UCSD-AML1 (cell line): ENCODE measurements around the gene MCM3AP.
"Not testable (repeated sequence)": the region's sequence is repeated elsewhere in the genome, so short reads cannot be mapped to it uniquely, and the experiment has no call there.

ENCODE experiments used
- DNase-seq: peaks from one replicate; lab custom pipeline; 2025; ENCODE audit not compliant: unreplicated experiment; lab: John Stamatoyannopoulos, UW

Gene MCM3AP

GRCh38 chr21:46206163-46207005 lies 79.0 kb downstream of the MCM3AP start:
- no peak for DNase-seq

DNA sequence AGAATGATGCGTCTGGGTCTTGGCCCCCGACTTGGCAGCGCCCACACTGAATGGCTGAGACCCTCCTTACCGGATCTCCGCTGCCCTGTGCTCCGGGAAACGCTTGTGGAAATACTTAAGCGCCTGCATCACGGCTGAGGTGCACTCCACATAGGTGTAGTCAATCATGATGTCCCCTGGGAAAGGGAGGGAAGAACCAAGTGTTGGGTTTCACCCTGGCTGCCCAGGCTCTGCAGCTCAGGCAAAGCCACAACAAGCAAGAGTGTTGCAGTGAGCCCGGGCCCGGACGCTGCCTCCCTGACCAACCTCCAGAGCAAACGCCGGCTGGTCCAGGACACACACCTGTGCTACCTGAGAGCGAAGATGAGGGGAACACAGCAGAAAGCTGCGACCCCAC lies 79.6 kb downstream of the MCM3AP start:
- DNase-seq = no peak

GRCh38 chr21:46205166-46205565 lies 80.2 kb downstream of the MCM3AP start:
- DNase-seq = no peak

GRCh38 chr21:46203203-46203600 lies 82.2 kb downstream of the MCM3AP start:
- DNase-seq = no peak

DNA sequence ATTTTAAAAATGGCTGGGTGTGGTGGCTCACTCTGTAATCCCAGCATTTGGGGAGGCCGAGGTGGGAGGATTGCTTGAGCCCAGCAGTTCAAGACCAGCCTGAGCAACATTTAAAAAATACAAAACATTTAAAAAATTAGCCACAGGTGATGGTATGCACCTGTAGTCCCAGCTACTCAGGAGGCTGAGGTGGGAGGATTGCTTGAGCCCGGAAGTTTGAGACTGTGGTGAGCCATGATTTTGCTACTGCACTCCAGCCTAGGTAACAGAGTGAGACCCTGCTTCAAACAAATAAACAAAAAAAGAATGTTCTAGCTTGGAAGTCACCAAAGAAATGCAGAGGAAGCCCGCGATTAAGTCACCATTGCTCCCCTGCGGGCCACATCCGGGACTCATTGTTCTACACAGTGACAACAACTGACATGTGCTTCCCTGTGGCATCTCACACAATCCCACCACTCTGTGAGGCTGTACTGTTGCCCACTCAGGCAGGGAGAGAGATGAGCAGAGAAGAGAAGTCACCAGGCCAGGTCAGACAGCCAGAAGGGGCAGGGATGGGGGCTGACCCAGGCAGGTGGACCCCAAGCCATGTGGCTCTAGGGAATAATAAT lies 82.7 kb downstream of the MCM3AP start:
- no peak for DNase-seq

- DNase-seq = not testable (repeated sequence)
These were observed 84.3 kb downstream of the MCM3AP start for GRCh38 chr21:46200877-46201803.

DNA sequence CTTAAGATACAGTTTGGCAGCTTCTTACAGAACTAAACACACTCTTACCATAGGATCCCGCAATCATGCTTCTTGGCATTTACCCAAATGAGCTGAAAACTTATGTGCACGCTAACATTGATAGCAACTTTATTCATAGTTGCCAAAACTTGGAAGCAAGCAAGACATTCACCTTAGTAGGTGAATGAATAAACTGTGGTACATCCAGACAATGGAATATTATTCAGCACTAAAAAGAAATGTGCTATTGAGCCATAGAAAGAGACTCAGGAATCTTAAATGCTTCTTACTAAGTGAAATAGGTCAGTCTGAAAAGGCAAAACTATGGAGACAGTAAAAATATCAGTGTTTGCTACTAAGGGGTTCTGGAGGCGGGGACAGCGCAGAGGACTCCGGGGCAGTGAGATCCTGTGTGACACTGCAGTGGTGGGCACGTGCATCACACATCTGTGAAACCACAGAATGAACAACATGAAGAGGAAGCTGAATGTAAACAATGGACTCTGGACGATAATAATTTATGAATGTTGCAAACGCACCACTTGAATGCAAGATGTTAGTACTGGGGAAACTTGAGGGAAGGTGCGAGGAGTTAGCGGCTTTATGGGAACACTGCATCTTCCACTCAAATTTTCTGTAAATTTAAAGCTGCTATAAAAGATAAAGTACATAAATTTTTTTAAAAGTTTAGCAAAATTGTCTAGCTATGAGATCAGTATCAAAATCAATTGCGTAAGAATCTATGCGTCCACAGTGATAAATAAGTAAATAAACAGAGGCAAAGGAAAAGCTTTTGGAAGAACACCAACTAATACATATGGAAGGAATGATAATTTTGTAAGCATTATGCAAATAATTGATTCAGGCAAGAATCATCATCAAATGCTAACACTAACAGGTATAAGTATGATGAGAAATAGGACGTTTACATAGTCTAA lies 85.7 kb downstream of the MCM3AP start:
- no peak for DNase-seq

DNA sequence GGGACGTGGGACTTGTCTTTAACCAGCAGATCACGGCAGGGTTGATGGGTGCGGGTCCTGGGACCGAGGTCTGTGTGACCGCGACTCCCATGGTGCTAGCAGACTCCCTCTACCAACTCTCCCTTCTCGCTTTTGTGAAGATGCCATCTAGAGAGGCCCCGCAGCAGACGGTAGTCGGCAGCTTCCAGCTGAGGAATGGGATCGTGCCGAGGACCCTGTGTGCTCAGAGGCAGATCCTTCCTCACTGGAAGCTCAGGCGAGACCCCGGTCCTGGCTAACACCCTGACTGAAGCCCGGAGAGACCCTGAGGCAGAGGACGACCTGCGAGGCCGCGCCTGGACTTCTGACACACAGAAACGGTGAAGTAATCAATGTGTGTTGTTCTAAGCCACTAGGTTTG lies 88.7 kb downstream of the MCM3AP start:
- DNase-seq = no peak

DNA sequence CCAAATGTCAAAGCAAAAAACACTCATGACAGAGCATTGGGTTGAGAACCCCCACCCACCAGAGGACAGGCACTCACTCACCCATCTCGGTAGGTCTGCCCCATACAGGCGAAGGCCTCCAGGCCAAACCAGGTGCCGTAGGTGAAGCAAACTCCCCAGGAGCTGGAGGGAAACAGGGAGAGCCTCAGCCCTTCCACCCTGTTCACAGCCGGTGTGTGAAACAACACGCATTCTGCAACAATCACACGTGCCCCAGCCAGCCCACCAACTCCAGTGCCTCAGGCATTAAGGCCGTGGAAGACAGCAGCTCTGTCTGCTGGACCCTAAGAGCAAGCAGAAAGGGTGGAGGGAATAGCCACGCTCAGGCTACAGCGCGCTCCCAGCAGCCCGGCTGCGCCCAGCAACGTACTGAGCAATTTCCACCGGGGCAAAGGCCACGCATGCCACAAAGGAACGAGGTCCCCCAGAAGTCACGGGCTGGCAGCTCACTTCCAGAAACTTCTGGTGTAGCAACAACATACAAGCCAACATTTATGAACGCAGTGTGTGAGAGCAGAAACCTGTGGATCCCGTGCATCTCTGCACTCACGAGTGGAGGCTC lies 89.7 kb downstream of the MCM3AP start:
- no peak for DNase-seq

DNA sequence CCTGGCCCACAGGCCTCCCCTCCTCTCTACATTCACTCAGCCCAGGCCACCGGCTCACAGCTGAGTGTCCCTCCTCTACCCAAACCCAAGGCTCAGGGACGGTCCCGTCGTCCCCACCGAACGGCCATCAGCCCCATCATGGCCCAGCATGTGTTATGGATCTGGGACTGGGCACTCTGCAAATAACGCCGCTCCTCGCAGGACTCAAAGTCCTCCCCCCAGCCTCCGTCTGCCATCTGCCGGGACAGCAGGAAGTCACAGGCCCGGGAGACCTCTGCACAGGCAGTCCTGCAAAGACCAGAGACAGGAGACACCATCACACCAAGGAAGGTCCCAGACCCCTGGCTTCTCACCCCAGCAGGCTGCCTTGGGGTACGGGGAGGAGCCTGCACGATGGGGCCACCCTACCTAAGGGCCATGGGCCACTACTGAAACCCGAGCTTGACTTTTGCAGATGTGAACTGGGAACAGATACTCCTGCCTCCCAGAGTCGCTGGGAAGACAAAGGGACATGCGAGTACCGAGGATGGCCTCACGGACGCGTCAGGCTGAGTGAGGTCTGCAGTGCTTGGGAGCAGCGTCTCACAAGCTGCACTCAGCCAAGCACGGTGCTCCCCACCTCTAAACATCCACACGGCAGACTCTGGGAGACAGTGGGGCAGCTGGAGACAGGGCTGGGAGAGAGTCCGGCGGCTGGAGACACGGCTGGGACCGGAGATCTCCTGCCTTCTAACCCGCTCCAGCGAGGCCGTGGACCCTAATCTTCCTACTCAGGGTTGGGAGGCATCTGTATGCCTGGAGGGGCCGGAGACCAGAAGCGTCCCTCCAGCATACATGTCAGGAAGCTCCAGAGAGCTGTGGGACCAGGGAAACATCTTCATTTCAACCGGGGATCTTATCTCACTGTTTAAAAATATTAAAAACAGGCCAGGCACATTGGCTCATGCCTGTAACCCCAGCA lies 90.8 kb downstream of the MCM3AP start:
- no peak for DNase-seq

DNA sequence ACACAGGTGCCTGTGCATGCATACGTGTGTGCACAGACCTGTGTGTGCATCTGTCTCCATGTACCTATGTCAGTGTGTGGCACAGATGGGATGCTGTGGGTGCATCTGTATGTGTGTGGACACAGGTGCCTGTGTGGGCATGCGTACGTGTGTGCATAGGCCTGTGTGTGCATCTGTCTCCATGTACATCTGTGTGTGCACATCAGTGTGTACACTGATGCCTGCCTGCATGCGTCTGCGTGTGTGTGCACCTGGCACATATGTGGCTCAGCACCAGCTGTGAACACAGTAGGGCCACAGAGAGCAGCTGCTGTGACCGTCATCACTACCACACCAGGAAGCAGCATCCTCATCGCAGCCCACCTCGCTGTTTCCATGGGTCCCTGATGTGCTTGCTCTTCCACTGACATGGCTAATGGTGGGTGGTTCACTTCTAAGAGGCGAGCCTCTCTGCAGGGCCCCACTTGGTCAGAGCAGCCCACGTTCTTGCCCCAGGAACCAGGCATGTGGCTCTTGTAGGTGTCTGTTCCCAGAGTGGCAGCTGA lies 91.5 kb downstream of the MCM3AP start:
- DNase-seq = no peak

- DNase-seq = no peak
These were observed 93.5 kb downstream of the MCM3AP start for GRCh38 chr21:46191686-46192575.

DNA sequence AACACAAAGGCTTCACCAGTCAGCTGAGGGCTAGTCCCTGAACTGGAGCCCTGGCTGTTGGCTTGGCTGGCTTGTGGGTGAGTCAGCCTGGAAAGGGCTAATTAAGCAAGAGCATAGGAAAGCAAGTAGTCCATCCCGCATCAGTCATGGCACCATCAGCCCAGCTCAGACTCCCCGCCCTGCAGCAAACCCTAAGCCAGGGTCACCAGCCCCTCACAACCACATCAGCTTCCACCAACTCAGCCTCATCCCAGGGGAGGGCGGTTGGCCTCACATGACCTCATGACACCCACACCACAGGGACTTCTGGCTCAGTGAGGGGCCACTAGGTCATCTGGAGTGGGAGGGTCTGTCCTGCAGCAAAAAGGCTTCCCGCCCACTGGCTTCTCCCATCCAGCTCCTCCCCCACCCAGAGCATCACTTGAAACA lies 94.1 kb downstream of the MCM3AP start:
- no peak for DNase-seq

- DNase-seq = no peak
These were observed 94.8 kb downstream of the MCM3AP start for GRCh38 chr21:46190491-46191131.

- DNase-seq = no peak
These were observed 95.4 kb downstream of the MCM3AP start for GRCh38 chr21:46189959-46190490.

DNA sequence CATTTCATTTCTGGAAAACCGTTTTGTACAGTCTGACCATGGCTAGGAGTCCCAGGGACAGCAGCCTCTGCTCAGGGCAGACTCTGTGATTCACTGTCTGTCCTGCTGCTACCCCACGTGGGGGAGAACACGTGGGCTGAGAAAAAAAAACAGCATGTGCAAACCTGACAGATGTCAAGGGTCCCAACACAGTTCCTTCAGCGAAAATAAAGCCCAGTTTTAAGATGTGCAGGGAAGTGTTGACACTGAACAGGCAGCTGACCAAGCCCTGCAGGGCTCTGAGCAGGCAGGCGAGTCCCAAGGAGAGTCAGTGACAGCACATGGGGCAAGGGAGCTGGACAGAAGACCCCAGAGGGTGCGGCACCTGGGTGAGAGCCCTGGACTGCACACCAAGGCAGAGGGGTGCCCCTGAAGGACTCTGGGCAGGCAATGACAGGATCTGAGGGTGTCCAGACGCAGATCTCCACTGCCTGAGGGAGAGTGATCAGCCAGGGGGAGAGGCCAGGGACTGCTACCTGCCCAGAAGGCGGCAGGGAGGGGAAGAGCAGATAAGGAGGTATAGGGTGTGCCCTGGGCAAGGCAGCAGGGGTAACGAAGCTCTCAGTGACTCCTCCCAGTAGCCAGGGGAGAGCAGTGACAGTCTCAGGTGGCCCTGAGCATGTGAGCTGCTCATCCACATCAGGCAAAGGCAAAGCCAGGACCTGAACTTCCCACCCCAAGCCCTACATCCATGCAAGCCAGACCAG lies 96.0 kb downstream of the MCM3AP start:
- no peak for DNase-seq
